ENCODE results near the gene SDC3.

SDC3 gene

GRCh38 chr1:30892671-30893073 lies 15.9 kb downstream of the SDC3 start:
- H3K27ac ChIP-seq (ENCODE audit: low read length) = no peak overlapping the region
- H3K9ac ChIP-seq (ENCODE audit: low read depth, low read length) = no peak overlapping the region
- no peaks in the 10 kb centered on the region for H3K9me3 ChIP-seq (ENCODE audit: insufficient read depth, low read depth, low read length)
- peaks cover 13% of the 10 kb centered on the region; the same call in 1 of the 2 replicates for H3K4me1 ChIP-seq (ENCODE audit: insufficient read depth, low read length)
- no peak overlapping the region for H3K4me3 ChIP-seq (ENCODE audit: low read length)
- no peaks in the 10 kb centered on the region for H3K36me3 ChIP-seq (ENCODE audit: insufficient read depth, low read depth, low read length)
- no peaks in the 10 kb centered on the region for H3K27me3 ChIP-seq (ENCODE audit: insufficient read depth, low read length)

- no peak overlapping the region for H3K27ac ChIP-seq (ENCODE audit: low read length)
- no peaks in the 10 kb centered on the region for H3K9me3 ChIP-seq (ENCODE audit: insufficient read depth, low read depth, low read length)
- H3K4me1 ChIP-seq (ENCODE audit: insufficient read depth, low read length) = peaks cover 16% of the 10 kb centered on the region; the same call in 1 of the 2 replicates
- H3K27me3 ChIP-seq (ENCODE audit: insufficient read depth, low read length) = no peaks in the 10 kb centered on the region
- no peak overlapping the region for H3K9ac ChIP-seq (ENCODE audit: low read depth, low read length)
- no peak overlapping the region for H3K4me3 ChIP-seq (ENCODE audit: low read length)
- no peaks in the 10 kb centered on the region for H3K36me3 ChIP-seq (ENCODE audit: insufficient read depth, low read depth, low read length)
Observed at GRCh38 chr1:30891227-30891552, 17.4 kb downstream of the SDC3 start.

- Histone ChIP-seq H3K9ac (ENCODE audit: low read depth, low read length) (no peak overlapping the region), H3K36me3 (ENCODE audit: insufficient read depth, low read depth, low read length) (no peaks in the 10 kb centered on the region), H3K9me3 (ENCODE audit: insufficient read depth, low read depth, low read length) (no peaks in the 10 kb centered on the region), H3K4me1 (ENCODE audit: insufficient read depth, low read length) (0 out of 2 replicates have a peak, but pooled peaks cover 12% of the 10 kb centered on the region), H3K4me3 (ENCODE audit: low read length) (no peak overlapping the region), H3K27me3 (ENCODE audit: insufficient read depth, low read length) (no peaks in the 10 kb centered on the region), H3K27ac (ENCODE audit: low read length) (no peak overlapping the region)
Observed at GRCh38 chr1:30890502-30891226, 17.9 kb downstream of the SDC3 start.

- H3K36me3 ChIP-seq (ENCODE audit: insufficient read depth, low read depth, low read length) = no peaks in the 10 kb centered on the region
- H3K27me3 ChIP-seq (ENCODE audit: insufficient read depth, low read length) = no peaks in the 10 kb centered on the region
- H3K9ac ChIP-seq (ENCODE audit: low read depth, low read length) = no peak overlapping the region
- H3K9me3 ChIP-seq (ENCODE audit: insufficient read depth, low read depth, low read length) = no peaks in the 10 kb centered on the region
- H3K27ac ChIP-seq (ENCODE audit: low read length) = no peak overlapping the region
- H3K4me1 ChIP-seq (ENCODE audit: insufficient read depth, low read length) = 0 out of 2 replicates have a peak, but pooled peaks cover 12% of the 10 kb centered on the region
- H3K4me3 ChIP-seq (ENCODE audit: low read length) = no peak overlapping the region
Observed at GRCh38 chr1:30889511-30889910, 19.0 kb downstream of the SDC3 start.

GRCh38 chr1:30888975-30889374 lies 19.6 kb downstream of the SDC3 start:
- H3K36me3 ChIP-seq (ENCODE audit: insufficient read depth, low read depth, low read length) = no peaks in the 10 kb centered on the region
- no peak overlapping the region for H3K27ac ChIP-seq (ENCODE audit: low read length)
- 0 out of 2 replicates have a peak, but pooled peaks cover 12% of the 10 kb centered on the region for H3K4me1 ChIP-seq (ENCODE audit: insufficient read depth, low read length)
- no peaks in the 10 kb centered on the region for H3K9me3 ChIP-seq (ENCODE audit: insufficient read depth, low read depth, low read length)
- H3K27me3 ChIP-seq (ENCODE audit: insufficient read depth, low read length) = no peaks in the 10 kb centered on the region
- H3K9ac ChIP-seq (ENCODE audit: low read depth, low read length) = no peak overlapping the region
- no peak overlapping the region for H3K4me3 ChIP-seq (ENCODE audit: low read length)

GRCh38 chr1:30888391-30888790 lies 20.2 kb downstream of the SDC3 start:
- H3K4me3 ChIP-seq (ENCODE audit: low read length) = no peak overlapping the region
- H3K27me3 ChIP-seq (ENCODE audit: insufficient read depth, low read length) = no peaks in the 10 kb centered on the region
- H3K9ac ChIP-seq (ENCODE audit: low read depth, low read length) = peak overlapping the region; percentile 5; the same call in 1 of the 2 replicates
- H3K9me3 ChIP-seq (ENCODE audit: insufficient read depth, low read depth, low read length) = no peaks in the 10 kb centered on the region
- no peak overlapping the region for H3K27ac ChIP-seq (ENCODE audit: low read length)
- H3K36me3 ChIP-seq (ENCODE audit: insufficient read depth, low read depth, low read length) = no peaks in the 10 kb centered on the region
- 0 out of 2 replicates have a peak, but pooled peaks cover 12% of the 10 kb centered on the region for H3K4me1 ChIP-seq (ENCODE audit: insufficient read depth, low read length)

GRCh38 chr1:30887485-30888315 lies 20.9 kb downstream of the SDC3 start:
- peak overlapping the region; percentile 5; the same call in 1 of the 2 replicates for H3K9ac ChIP-seq (ENCODE audit: low read depth, low read length)
- peak overlapping the region; percentile 2 for H3K27ac ChIP-seq (ENCODE audit: low read length)

GRCh38 chr1:30886710-30887428 lies 21.7 kb downstream of the SDC3 start:
- no peak overlapping the region for H3K27ac ChIP-seq (ENCODE audit: low read length)
- no peak overlapping the region for H3K9ac ChIP-seq (ENCODE audit: low read depth, low read length)
- H3K36me3 ChIP-seq (ENCODE audit: insufficient read depth, low read depth, low read length) = no peaks in the 10 kb centered on the region
- 0 out of 2 replicates have a peak, but pooled peaks cover 12% of the 10 kb centered on the region for H3K4me1 ChIP-seq (ENCODE audit: insufficient read depth, low read length)
- H3K4me3 ChIP-seq (ENCODE audit: low read length) = no peak overlapping the region
- H3K9me3 ChIP-seq (ENCODE audit: insufficient read depth, low read depth, low read length) = no peaks in the 10 kb centered on the region
- H3K27me3 ChIP-seq (ENCODE audit: insufficient read depth, low read length) = no peaks in the 10 kb centered on the region

More at GRCh38 chr1:30887485-30888315, 20.9 kb downstream of the SDC3 start:
- Histone ChIP-seq H3K4me1 (ENCODE audit: insufficient read depth, low read length) (0 out of 2 replicates have a peak, but pooled peaks cover 12% of the 10 kb centered on the region), H3K4me3 (ENCODE audit: low read length) (no peak overlapping the region), H3K27me3 (ENCODE audit: insufficient read depth, low read length) (no peaks in the 10 kb centered on the region), H3K9me3 (ENCODE audit: insufficient read depth, low read depth, low read length) (no peaks in the 10 kb centered on the region), H3K36me3 (ENCODE audit: insufficient read depth, low read depth, low read length) (no peaks in the 10 kb centered on the region)

- Histone ChIP-seq H3K27ac (ENCODE audit: low read length) (no peak overlapping the region), H3K4me1 (ENCODE audit: insufficient read depth, low read length) (peaks cover 16% of the 10 kb centered on the region; the same call in 1 of the 2 replicates), H3K36me3 (ENCODE audit: insufficient read depth, low read depth, low read length) (no peaks in the 10 kb centered on the region), H3K4me3 (ENCODE audit: low read length) (no peak overlapping the region), H3K9me3 (ENCODE audit: insufficient read depth, low read depth, low read length) (no peaks in the 10 kb centered on the region), H3K9ac (ENCODE audit: low read depth, low read length) (no peak overlapping the region), H3K27me3 (ENCODE audit: insufficient read depth, low read length) (no peaks in the 10 kb centered on the region)
Observed at GRCh38 chr1:30885570-30886522, 22.7 kb downstream of the SDC3 start.

GRCh38 chr1:30884723-30885122 lies 23.8 kb downstream of the SDC3 start:
- Histone ChIP-seq H3K4me1 (ENCODE audit: insufficient read depth, low read length) (peaks cover 24% of the 10 kb centered on the region), H3K27ac (ENCODE audit: low read length) (no peak overlapping the region), H3K9me3 (ENCODE audit: insufficient read depth, low read depth, low read length) (no peaks in the 10 kb centered on the region), H3K27me3 (ENCODE audit: insufficient read depth, low read length) (no peaks in the 10 kb centered on the region), H3K9ac (ENCODE audit: low read depth, low read length) (no peak overlapping the region), H3K36me3 (ENCODE audit: insufficient read depth, low read depth, low read length) (no peaks in the 10 kb centered on the region), H3K4me3 (ENCODE audit: low read length) (no peak overlapping the region)
